ENCODE measurements around the gene KLHL6. TPM values are rescaled to one million over a fixed set of nuclear protein-coding genes. Genes with fewer than 3 reads are reported as not detected.
"Not testable (repeated sequence)": the region's sequence is repeated elsewhere in the genome, so short reads cannot be mapped to it uniquely, and the experiment has no call there.

The KLHL6 gene
- total and polyA plus RNA-seq, 4 donors = 0.18 to 6.8 (median 2.9) TPM

- DNase-seq (peak; percentile 91), ATAC-seq (ENCODE audit: low FRiP score) (peak; percentile 88)
- Histone ChIP-seq H3K4me3 (ENCODE audit: low read length in 2 of 2) (peak overlapping the region; percentile 42 to 60), H3K4me1 (ENCODE audit: control insufficient read depth in 1 of 2, insufficient read depth in 2 of 2, low read length in 2 of 2) (no peaks in the 10 kb centered on the region), H3K27ac (ENCODE audit: low read depth in 1 of 2, low read length in 2 of 2) (no peak overlapping the region), H3K36me3 (ENCODE audit: control insufficient read depth in 1 of 2, insufficient read depth in 2 of 2, low read length in 1 of 2) (no peaks in the 10 kb centered on the region), H3K9me3 (ENCODE audit: control insufficient read depth, low read length) (peaks cover 2% of the 10 kb centered on the region), H3K27me3 (ENCODE audit: control insufficient read depth in 1 of 2, insufficient read depth in 2 of 2, low read length in 1 of 2) (no peaks in the 10 kb centered on the region)
- 0 to 1% methylated on average over 51 to 54 of the region's 54 CpGs for WGBS, 2 donors
- intact Hi-C loops (cut with DNase I) = no loop called here
These were observed 108.1 kb downstream of the KLHL6 start for GRCh38 chr3:183447206-183448001.

DNA sequence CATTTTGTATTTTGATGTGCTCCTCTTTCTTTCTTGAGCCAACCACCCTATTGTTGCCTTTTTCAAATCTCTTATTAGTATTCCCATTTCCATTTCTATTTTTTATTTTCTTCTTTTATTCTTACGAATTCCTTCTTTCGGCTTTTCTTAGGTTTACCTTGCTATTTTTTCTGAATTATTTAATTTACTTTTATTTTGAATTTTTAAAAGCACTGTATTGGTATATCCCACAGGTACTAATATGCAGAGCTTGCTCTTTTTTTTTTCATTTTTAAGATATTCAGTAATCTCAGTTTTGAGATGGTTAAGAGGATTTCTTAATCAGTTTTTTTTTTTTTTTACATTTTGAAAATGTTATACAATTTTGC is 108.7 kb downstream of the KLHL6 start:
- H3K36me3 ChIP-seq (ENCODE audit: control insufficient read depth in 1 of 2, insufficient read depth in 2 of 2, low read length in 1 of 2) = no peaks in the 10 kb centered on the region
- intact Hi-C loops (cut with DNase I) = no loop called here
- H3K4me1 ChIP-seq (ENCODE audit: control insufficient read depth in 1 of 2, insufficient read depth in 2 of 2, low read length in 2 of 2) = no peaks in the 10 kb centered on the region
- H3K9me3 ChIP-seq (ENCODE audit: control insufficient read depth, low read length) = peaks cover 2% of the 10 kb centered on the region
- 96% methylated on average over 2 of the region's 2 CpGs for WGBS, 2 donors
- ATAC-seq (ENCODE audit: low FRiP score) (no peak), DNase-seq (no peak)
- H3K27ac ChIP-seq (ENCODE audit: low read depth in 1 of 2, low read length in 2 of 2) = no peak overlapping the region
- H3K27me3 ChIP-seq (ENCODE audit: control insufficient read depth in 1 of 2, insufficient read depth in 2 of 2, low read length in 1 of 2) = no peaks in the 10 kb centered on the region
- H3K4me3 ChIP-seq (ENCODE audit: low read length in 2 of 2) = peak overlapping the region in 1 of 2 donors; percentile 60

DNA sequence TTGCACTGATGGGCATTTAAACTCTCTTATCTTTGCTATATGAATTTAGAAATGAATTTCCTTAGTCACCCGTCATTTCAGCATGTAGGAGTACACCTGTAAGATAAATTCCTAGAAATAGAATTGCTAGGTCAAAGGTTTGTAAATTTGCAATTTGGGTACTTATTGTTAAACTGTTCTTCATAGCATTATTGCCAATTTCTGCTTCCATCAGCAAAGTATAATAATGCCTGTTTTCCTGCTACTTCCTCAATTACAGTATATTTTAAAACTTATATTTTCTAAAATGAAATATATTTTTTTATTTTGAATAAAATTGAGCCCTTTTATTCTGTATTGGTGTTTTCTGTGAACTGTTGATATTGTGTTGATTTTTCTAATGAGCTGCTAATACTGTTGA is 110.8 kb downstream of the KLHL6 start:
- Histone ChIP-seq H3K9me3 (ENCODE audit: control insufficient read depth, low read length) (peaks cover 2% of the 10 kb centered on the region), H3K36me3 (ENCODE audit: control insufficient read depth in 1 of 2, insufficient read depth in 2 of 2, low read length in 1 of 2) (no peaks in the 10 kb centered on the region), H3K4me1 (ENCODE audit: control insufficient read depth in 1 of 2, insufficient read depth in 2 of 2, low read length in 2 of 2) (no peaks in the 10 kb centered on the region), H3K27me3 (ENCODE audit: control insufficient read depth in 1 of 2, insufficient read depth in 2 of 2, low read length in 1 of 2) (no peaks in the 10 kb centered on the region), H3K27ac (ENCODE audit: low read depth in 1 of 2, low read length in 2 of 2) (no peak overlapping the region), H3K4me3 (ENCODE audit: low read length in 2 of 2) (no peak overlapping the region)
- WGBS, 2 donors = 90 to 92% methylated on average over 1 of the region's 1 CpG
- no peak for DNase-seq
- no peak for ATAC-seq (ENCODE audit: low FRiP score)
- intact Hi-C loops (cut with DNase I) = no loop called here

- DNase-seq (no peak), ATAC-seq (ENCODE audit: low FRiP score) (no peak)
- WGBS, 2 donors = 83 to 90% methylated on average over 10 of the region's 10 CpGs
- Histone ChIP-seq H3K4me1 (ENCODE audit: control insufficient read depth in 1 of 2, insufficient read depth in 2 of 2, low read length in 2 of 2) (no peaks in the 10 kb centered on the region), H3K9me3 (ENCODE audit: control insufficient read depth, low read length) (peaks cover 2% of the 10 kb centered on the region), H3K27me3 (ENCODE audit: control insufficient read depth in 1 of 2, insufficient read depth in 2 of 2, low read length in 1 of 2) (no peaks in the 10 kb centered on the region), H3K4me3 (ENCODE audit: low read length in 2 of 2) (no peak overlapping the region), H3K36me3 (ENCODE audit: control insufficient read depth in 1 of 2, insufficient read depth in 2 of 2, low read length in 1 of 2) (no peaks in the 10 kb centered on the region), H3K27ac (ENCODE audit: low read depth in 1 of 2, low read length in 2 of 2) (no peak overlapping the region)
- intact Hi-C loops (cut with DNase I) = no loop called here
These were observed 111.8 kb downstream of the KLHL6 start for GRCh38 chr3:183443395-183444385.

GRCh38 chr3:183442994-183443393 is 112.5 kb downstream of the KLHL6 start:
- intact Hi-C loops (cut with DNase I) = no loop called here
- no peak for ATAC-seq (ENCODE audit: low FRiP score)
- whole genome bisulfite sequencing, 2 donors = 86 to 88% methylated on average over 1 of the region's 1 CpG

GRCh38 chr3:183440521-183440920 is 115.0 kb downstream of the KLHL6 start:
- H3K27ac ChIP-seq (ENCODE audit: low read depth in 1 of 2, low read length in 2 of 2); intact Hi-C loops (cut with DNase I); H3K27me3 ChIP-seq (ENCODE audit: control insufficient read depth in 1 of 2, insufficient read depth in 2 of 2, low read length in 1 of 2); H3K4me1 ChIP-seq (ENCODE audit: control insufficient read depth in 1 of 2, insufficient read depth in 2 of 2, low read length in 2 of 2); ATAC-seq (ENCODE audit: low FRiP score); H3K4me3 ChIP-seq (ENCODE audit: low read length in 2 of 2); H3K9me3 ChIP-seq (ENCODE audit: control insufficient read depth, low read length); H3K36me3 ChIP-seq (ENCODE audit: control insufficient read depth in 1 of 2, insufficient read depth in 2 of 2, low read length in 1 of 2); DNase-seq: not testable (repeated sequence)
- 88 to 100% methylated on average over 3 of the region's 3 CpGs for WGBS, 2 donors

More at GRCh38 chr3:183442994-183443393, 112.5 kb downstream of the KLHL6 start:
- no peak overlapping the region for H3K4me3 ChIP-seq (ENCODE audit: low read length in 2 of 2)
- H3K4me1 ChIP-seq (ENCODE audit: control insufficient read depth in 1 of 2, insufficient read depth in 2 of 2, low read length in 2 of 2) = no peaks in the 10 kb centered on the region
- H3K27me3 ChIP-seq (ENCODE audit: control insufficient read depth in 1 of 2, insufficient read depth in 2 of 2, low read length in 1 of 2) = no peaks in the 10 kb centered on the region
- peaks cover 2% of the 10 kb centered on the region for H3K9me3 ChIP-seq (ENCODE audit: control insufficient read depth, low read length)
- DNase-seq = no peak
- no peak overlapping the region for H3K27ac ChIP-seq (ENCODE audit: low read depth in 1 of 2, low read length in 2 of 2)
- no peaks in the 10 kb centered on the region for H3K36me3 ChIP-seq (ENCODE audit: control insufficient read depth in 1 of 2, insufficient read depth in 2 of 2, low read length in 1 of 2)

- 89 to 93% methylated on average over 3 of the region's 3 CpGs for WGBS, 2 donors
These were observed 116.0 kb downstream of the KLHL6 start for GRCh38 chr3:183439515-183439914.

GRCh38 chr3:183438735-183439134 is 116.8 kb downstream of the KLHL6 start:
- no peaks in the 10 kb centered on the region for H3K36me3 ChIP-seq (ENCODE audit: control insufficient read depth in 1 of 2, insufficient read depth in 2 of 2, low read length in 1 of 2)
- no peaks in the 10 kb centered on the region for H3K4me1 ChIP-seq (ENCODE audit: control insufficient read depth in 1 of 2, insufficient read depth in 2 of 2, low read length in 2 of 2)
- no peak for ATAC-seq (ENCODE audit: low FRiP score)
- intact Hi-C loops (cut with DNase I) = no loop called here
- H3K27ac ChIP-seq (ENCODE audit: low read depth in 1 of 2, low read length in 2 of 2) = no peak overlapping the region
- WGBS, 2 donors = 83% methylated on average over 1 of the region's 1 CpG
- H3K9me3 ChIP-seq (ENCODE audit: control insufficient read depth, low read length) = peaks cover 2% of the 10 kb centered on the region
- H3K27me3 ChIP-seq (ENCODE audit: control insufficient read depth in 1 of 2, insufficient read depth in 2 of 2, low read length in 1 of 2) = no peaks in the 10 kb centered on the region
- no peak overlapping the region for H3K4me3 ChIP-seq (ENCODE audit: low read length in 2 of 2)
- no peak for DNase-seq

More at GRCh38 chr3:183439515-183439914, 116.0 kb downstream of the KLHL6 start:
- Histone ChIP-seq H3K36me3 (ENCODE audit: control insufficient read depth in 1 of 2, insufficient read depth in 2 of 2, low read length in 1 of 2) (no peaks in the 10 kb centered on the region), H3K9me3 (ENCODE audit: control insufficient read depth, low read length) (peaks cover 2% of the 10 kb centered on the region), H3K4me1 (ENCODE audit: control insufficient read depth in 1 of 2, insufficient read depth in 2 of 2, low read length in 2 of 2) (no peaks in the 10 kb centered on the region), H3K27me3 (ENCODE audit: control insufficient read depth in 1 of 2, insufficient read depth in 2 of 2, low read length in 1 of 2) (no peaks in the 10 kb centered on the region), H3K4me3 (ENCODE audit: low read length in 2 of 2) (no peak overlapping the region), H3K27ac (ENCODE audit: low read depth in 1 of 2, low read length in 2 of 2) (no peak overlapping the region)
- ATAC-seq (ENCODE audit: low FRiP score) (no peak), DNase-seq (no peak)
- intact Hi-C loops (cut with DNase I) = no loop called here

All from aorta (tissue), 5 donors.